Measurements from ENCODE around the gene SLC25A22. TPM values are rescaled to one million over a fixed set of nuclear protein-coding genes. Genes with fewer than 3 reads are reported as not detected.

Gene SLC25A22
- total RNA-seq, 2 donors from 2014 or later: 55.8 to 69.5 TPM

GRCh38 chr11:824292-824880, 26.3 kb upstream of the SLC25A22 start:
- H3K9me3 ChIP-seq: no peaks in the 10 kb centered on the region
- WGBS, 2 donors: 41% methylated on average over 33 of the region's 59 CpGs; no CpG with 5 or more reads in 1 of the 2 donors
- H3K27me3 ChIP-seq: no peaks in the 10 kb centered on the region
- H3K27ac ChIP-seq: peak overlapping the region; percentile 92 to 100 (median 95)
- TF ChIP-seq CTCF (IDR thresholded peaks at IDR 0.05) (peak in 1 of 7 experiments; percentile 5), POLR2A (IDR thresholded peaks at IDR 0.05) (peak; percentile 57 to 79 (median 72))
- H3K4me3 ChIP-seq: no peak overlapping the region
- H3K36me3 ChIP-seq (replicated peaks in 1 of 2; ENCODE audit: insufficient read depth in 1 of 2, low read depth in 2 of 2): peaks cover 0 to 2% of the 10 kb centered on the region in 2 donors
- H3K4me1 ChIP-seq: peaks cover 91% of the 10 kb centered on the region
- ATAC-seq: peak; percentile 33
- DNase-seq: peak; percentile 89 to 93 (median 92)
- intact Hi-C loops (cut with DNase I): no loop called here

GRCh38 chr11:823441-824291, 25.6 kb upstream of the SLC25A22 start:
- Histone ChIP-seq H3K27ac (peak overlapping the region; percentile 92 to 100 (median 95)), H3K36me3 (replicated peaks in 1 of 2; ENCODE audit: insufficient read depth in 1 of 2, low read depth in 2 of 2) (peaks cover 0 to 2% of the 10 kb centered on the region in 2 donors), H3K4me1 (peaks cover 88% of the 10 kb centered on the region), H3K9me3 (no peaks in the 10 kb centered on the region), H3K27me3 (no peaks in the 10 kb centered on the region), H3K4me3 (no peak overlapping the region)
- 38 to 72% methylated on average over 26 to 53 of the region's 53 CpGs for WGBS, 2 donors
- DNase-seq: no peak
- ATAC-seq: no peak
- TF ChIP-seq POLR2A (IDR thresholded peaks at IDR 0.05) (no peak), CTCF (IDR thresholded peaks at IDR 0.05) (no peak)
- intact Hi-C loops (cut with DNase I): no loop called here

GRCh38 chr11:821512-822371, 23.7 kb upstream of the SLC25A22 start:
- ATAC-seq (no peak), DNase-seq (peak; percentile 42 to 69 (median 60))
- Histone ChIP-seq H3K4me1 (peaks cover 76% of the 10 kb centered on the region), H3K36me3 (replicated peaks in 1 of 2; ENCODE audit: insufficient read depth in 1 of 2, low read depth in 2 of 2) (peaks cover 0 to 2% of the 10 kb centered on the region in 2 donors), H3K4me3 (no peak overlapping the region), H3K27ac (peak overlapping the region; percentile 92 to 100 (median 98)), H3K9me3 (no peaks in the 10 kb centered on the region), H3K27me3 (no peaks in the 10 kb centered on the region)
- intact Hi-C loops (cut with DNase I): no loop called here
- no peak for TF ChIP-seq CTCF (IDR thresholded peaks at IDR 0.05)
- TF ChIP-seq POLR2A (IDR thresholded peaks at IDR 0.05): no peak
- 13 to 17% methylated on average over 16 to 22 of the region's 22 CpGs for WGBS, 2 donors

- Histone ChIP-seq H3K4me3 (peak overlapping the region; percentile 39 to 91), H3K27me3 (no peaks in the 10 kb centered on the region), H3K4me1 (peaks cover 67% of the 10 kb centered on the region), H3K27ac (peak overlapping the region; percentile 92 to 100 (median 98)), H3K9me3 (no peaks in the 10 kb centered on the region), H3K36me3 (replicated peaks in 1 of 2; ENCODE audit: insufficient read depth in 1 of 2, low read depth in 2 of 2) (peaks cover 0 to 2% of the 10 kb centered on the region in 2 donors)
- TF ChIP-seq CTCF (IDR thresholded peaks at IDR 0.05): no peak
- peak; percentile 38 to 60 (median 55) for TF ChIP-seq POLR2A (IDR thresholded peaks at IDR 0.05)
- DNase-seq (peak; percentile 91 to 97 (median 96)), ATAC-seq (peak; percentile 59)
- WGBS, 2 donors: 8 to 19% methylated on average over 4 to 11 of the region's 11 CpGs
- intact Hi-C loops (cut with DNase I): no loop called here
Measured at GRCh38 chr11:820655-821511, 22.8 kb upstream of the SLC25A22 start.

Data from body of pancreas (tissue), 4 donors.